SHP77 (cell line): ENCODE data around the gene UBR4.

ENCODE experiments used
- DNase-seq, 2 experiments: peaks; one replicate each; lab custom pipeline; 2025; lab: John Stamatoyannopoulos, UW

UBR4 gene

GRCh38 chr1:19072285-19072981, 137.6 kb downstream of the UBR4 start:
- no peak for DNase-seq

- DNase-seq = no peak
Measured at GRCh38 chr1:19071674-19072281, 138.3 kb downstream of the UBR4 start.

DNA sequence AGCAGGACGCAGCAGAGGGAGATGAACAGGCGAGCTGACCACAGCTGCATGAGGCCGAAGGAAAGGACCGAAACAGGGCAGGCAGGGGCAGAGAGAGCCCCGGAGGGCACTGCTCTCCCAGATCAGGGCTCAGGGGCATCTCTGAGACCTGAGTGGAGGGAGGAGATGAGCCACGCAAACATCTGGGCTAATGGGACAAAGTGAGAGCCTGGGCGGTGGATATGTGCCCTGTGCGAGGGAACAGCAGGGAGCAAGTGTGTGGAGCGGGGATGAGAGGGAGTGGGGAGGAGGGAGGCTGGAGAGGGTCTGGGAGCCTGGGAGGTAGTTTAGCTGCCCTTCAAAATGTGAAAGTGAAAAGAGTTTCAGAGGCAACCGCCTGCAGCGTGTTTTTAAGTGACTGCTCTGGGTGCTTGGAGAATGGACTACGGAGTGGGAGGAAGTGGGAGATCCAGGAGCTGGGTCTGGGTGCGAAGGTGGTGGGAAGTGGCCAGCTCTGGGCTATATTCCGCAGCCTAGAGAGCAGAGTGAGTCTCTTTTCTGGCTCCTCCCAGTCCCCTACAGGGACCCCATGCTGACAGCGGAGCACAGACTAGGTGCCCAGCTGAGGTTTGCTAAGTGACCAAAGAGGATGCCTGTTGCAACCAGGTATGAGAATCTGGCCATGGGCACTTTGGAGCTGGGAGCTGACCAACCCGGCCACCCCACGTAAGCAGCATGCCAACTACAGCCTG, 139.0 kb downstream of the UBR4 start:
- DNase-seq = no peak

DNA sequence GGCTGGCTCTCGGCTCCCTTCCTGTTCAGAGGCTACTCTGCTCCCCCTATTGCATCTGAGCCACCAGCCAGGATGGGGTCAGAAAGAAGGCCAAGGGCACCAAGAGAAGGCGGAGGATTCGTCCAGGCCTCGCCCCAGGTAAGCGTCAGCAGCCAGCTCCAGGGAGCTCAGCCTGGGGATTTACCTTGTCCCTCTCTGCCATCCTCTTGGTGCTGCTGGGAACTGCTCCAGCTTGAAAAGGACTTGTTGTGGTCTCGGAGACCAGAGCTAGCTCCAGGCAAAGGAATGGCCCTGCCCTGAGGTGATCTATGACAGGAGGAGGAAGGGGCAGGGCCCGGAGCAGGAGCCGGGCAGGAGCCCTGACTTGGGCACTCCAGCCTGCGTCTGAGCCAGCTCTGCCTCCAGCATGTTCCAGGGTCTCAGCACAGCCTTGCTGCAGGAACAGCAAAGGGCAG, 139.8 kb downstream of the UBR4 start:
- DNase-seq = no peak

- no peak for DNase-seq
Measured at GRCh38 chr1:19068639-19069276, 141.3 kb downstream of the UBR4 start.

DNA sequence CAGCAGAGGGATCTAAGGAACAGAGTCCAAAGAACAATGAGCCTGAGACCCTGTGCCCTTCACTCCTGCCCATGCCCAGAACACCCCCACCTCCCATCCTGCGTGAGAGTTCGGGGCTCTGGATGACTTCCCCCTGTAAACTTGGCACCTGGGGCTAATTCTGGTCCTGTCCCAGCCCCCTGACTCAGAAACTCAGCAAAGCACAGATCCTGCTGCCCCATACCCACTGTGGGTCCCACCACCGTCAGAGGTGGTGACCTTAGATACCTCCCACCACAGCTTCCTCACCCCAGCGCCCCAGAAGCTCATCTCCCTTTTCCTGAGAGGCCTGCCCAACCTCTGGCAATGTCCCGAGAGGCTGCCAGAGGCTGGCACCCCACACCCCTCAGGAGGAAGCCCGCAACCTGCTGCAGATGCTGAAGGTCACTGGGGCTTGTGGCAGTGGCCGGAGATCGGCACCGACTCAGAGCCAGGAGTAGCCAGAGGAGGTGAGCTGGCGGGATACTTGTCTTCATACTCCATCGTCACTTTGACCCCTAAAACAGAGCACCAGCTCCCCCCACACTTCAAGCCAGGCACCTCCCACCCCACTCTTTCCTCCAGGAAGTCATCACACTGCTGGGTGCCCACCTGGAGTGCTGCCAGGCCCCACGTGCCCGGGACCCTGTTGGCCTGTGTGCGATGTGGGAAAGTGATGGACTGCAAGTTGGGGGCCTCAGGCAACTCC, 142.0 kb downstream of the UBR4 start:
- no peak for DNase-seq

DNA sequence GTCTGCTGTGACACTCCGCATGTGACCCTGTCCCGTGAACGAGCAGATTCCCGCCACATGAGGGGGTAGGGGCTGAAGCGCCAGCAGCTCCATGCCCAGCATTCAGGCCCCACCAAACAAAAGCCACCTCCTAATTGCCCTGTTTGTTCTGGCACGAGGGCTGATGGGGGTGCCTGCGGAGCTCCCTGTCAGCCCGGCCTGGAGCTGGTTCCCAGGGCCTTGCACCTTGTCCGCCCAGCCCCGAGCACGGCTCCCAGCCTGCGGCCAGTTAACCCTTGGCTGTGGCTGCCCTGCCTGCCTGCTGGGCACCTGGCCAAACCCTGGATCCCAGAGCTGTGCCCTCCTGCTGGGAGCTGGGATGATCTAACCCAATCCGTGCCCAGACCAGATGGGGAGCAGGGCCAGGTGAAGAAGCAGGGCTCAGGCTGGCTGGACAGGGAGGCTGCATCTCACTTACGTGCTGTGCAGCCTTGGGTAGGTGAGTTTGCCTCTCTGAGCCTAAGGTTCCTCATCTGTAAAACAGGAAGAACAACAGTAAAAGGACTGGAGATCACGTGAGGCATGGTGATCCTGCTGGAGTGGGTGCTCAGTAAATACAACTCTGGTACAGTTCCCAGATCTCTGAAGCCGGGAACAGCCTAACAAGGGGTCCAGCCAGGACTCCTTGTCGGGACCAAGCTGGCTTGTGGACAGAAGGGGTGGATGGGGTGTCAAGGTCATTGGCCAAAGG, 142.7 kb downstream of the UBR4 start:
- peak; percentile 65 to 78 for DNase-seq

GRCh38 chr1:19066874-19067181, 143.2 kb downstream of the UBR4 start:
- no peak for DNase-seq

DNA sequence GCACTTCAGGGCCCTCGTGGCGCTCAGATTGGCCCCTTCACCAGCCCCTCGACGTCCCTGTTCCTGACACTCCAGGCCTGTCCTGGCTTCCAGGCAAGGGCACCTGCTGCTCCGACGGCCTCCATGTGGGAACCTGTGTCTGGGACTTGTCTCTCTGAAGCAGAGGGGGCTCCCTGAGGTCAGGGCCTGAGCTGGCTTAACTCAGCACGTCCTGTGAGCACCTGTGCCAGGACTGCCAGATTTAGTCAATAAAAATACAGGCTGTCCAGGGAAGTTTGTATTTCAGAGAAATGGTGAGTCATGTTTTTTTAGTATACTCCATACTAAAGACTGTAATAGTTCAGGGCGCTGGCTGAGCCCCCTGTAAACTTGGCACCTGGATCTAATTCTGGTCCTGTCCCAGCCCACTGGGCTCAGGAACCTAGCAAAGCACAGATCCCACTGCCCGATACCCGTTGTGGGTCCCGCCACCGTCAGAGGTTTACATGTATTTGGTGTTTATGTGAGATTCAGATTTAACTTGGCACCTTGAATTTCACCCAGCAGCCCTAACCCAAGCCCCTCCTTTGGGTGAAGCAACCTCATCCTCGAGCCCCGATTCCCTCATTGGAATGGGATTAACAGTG, 143.7 kb downstream of the UBR4 start:
- no peak for DNase-seq

DNA sequence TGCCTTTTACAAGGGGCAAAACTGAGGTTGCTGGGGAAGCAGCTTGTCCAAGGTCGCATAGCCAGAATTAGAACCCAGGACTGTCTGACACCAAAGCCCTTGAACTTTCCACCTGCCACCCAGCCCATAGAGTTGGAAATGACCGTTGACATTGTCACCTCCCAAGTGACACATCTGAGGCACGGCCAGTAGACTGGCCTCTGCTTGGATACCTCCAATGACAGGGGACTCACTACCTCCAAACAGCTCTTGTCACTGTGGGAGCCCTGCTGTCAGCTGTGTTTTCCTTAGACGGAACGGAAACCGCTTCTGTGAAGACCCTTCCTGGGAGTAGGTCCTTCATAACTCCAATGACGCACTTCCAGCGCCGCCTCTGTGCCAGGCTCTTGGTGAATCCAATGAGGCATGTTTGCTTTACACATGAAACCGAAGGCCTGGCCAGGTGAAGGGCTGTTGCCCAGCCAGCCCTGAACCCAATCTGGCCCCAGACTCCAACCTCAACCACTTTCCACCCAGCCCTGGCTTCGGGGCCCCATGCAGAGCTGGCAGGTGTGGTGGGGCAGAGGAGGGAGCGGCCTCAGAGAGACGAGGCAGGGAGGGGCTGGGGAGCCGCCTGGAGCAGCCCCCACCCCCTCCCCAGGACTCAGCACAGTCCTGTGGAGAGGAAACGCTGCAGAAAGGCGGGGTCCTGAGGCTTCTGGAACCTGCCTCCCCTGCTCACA, 144.4 kb downstream of the UBR4 start:
- peak; percentile 89 to 94 for DNase-seq

GRCh38 chr1:19064906-19065450, 145.1 kb downstream of the UBR4 start:
- DNase-seq = no peak

- DNase-seq = no peak
Measured at GRCh38 chr1:19063122-19063521, 146.9 kb downstream of the UBR4 start.

DNA sequence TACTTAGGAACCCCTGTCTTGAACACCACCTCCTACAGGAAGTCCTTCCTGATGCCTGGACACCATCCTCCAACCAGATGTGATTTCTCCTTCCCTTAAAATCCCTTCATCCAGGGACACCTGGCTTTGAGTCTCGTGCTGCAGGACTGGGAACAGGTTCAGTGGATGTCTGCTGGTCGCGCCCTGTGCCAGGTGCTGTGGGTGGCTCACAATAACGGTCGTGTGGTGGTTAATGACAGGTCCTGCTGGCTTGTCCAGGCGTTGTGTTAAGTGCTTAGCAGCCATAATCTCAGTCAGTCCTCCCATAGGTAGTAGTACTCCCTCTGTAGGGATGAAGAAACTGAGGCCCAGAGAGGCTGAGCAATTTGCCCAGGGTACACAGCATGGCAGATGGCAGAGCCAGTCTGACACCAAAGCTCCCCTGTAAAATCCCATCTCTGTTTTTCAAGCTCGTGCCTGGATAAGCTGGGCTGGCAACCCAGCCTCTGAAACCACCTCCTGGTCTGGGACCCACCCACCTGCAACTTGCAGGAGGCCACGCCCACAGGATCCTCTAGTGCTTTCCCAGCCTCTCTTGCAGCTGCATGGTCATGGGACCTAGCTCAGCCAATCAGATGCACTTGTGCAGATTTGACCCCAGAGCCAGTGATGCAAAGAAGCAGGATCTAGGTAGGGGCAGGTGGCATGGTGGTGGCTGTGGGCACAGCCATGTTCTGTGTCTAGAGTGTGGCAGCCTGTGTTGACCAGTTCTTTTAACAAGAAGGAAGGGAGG, 147.6 kb downstream of the UBR4 start:
- DNase-seq = peak; percentile 63 to 93

DNA sequence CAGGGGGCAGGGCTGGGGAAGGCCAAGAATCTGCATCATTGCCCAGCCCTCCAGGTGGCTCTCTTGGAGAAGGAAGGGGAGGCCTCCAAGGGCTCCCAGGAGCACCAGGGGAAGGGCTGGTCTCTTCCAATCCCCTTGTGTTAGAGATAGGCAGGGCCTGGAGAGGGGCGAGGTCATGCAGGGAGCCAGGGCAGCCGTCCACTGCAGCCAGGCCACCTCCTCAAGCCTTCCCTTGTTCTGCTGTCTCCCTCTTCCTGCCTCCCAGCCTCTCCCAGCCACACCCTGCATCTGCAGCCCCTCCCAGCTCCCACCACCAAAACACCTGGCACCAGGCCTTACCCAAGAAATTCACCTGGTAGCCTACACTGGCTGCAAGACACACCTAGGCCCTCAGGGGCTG, 148.3 kb downstream of the UBR4 start:
- no peak for DNase-seq

- no peak for DNase-seq
Measured at GRCh38 chr1:19061343-19061742, 148.7 kb downstream of the UBR4 start.

GRCh38 chr1:19059773-19060172, 150.3 kb downstream of the UBR4 start:
- no peak for DNase-seq

DNA sequence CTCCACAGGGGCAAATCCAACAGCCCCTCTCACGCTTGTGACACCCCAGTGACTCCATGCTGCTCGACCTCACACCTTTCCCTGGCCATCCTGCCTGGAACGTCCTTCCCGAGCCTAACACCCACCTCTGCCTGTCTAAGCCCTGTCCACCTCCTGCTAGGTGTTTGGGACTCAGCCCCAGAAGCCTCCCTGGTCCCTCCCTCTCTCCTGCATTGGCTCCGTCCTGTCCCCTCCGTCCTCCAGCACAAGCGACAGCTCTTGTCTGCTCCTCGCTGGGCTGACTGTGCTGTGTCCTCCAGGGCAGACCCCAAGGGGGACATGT, 151.6 kb downstream of the UBR4 start:
- no peak for DNase-seq

GRCh38 chr1:19057784-19058475, 152.1 kb downstream of the UBR4 start:
- no peak for DNase-seq
